Activated CD8-positive, alpha-beta T cell treated with anti-CD3 and anti-CD28 coated beads, Interleukin-2, amount 10 ng/mL, durations not matched to agents 7 days and 5 days (primary cell): Measurements from ENCODE around the gene LRBA. TPM values are rescaled to one million over a fixed set of nuclear protein-coding genes. Genes with fewer than 3 reads are reported as not detected.

Source experiments
- ATAC-seq: fragments of 150-1000 bp; cut with Tn5 transposase; one replicate; pipeline ENCODE4 v1.10.0; 2021; ENCODE audit warnings: moderate library complexity
- CTCF ChIA-PET: fragments of 350-600 bp; sonication (Branson Sonifier 250); formaldehyde crosslinking; loops from one replicate; lab custom pipeline; 2021; ENCODE audit warnings: antibody characterized with exemption; lab: Charles Lee
- POLR2A ChIA-PET: fragments of 350-600 bp; sonication (Branson Sonifier 250); formaldehyde crosslinking; loops from one replicate; lab custom pipeline; 2021; ENCODE audit warnings: antibody characterized with exemption; lab: Charles Lee
- DNase-seq: peaks from one replicate; pipeline ENCODE4 v3.0.0-alpha.2; 2020
- H3K27ac Mint-ChIP-seq: one replicate; pipeline ENCODE4 v1.8.0; 2021; ENCODE audit warnings: mild to moderate bottlenecking, mixed read lengths
- H3K27me3 Mint-ChIP-seq: one replicate; pipeline ENCODE4 v1.8.0; 2021; ENCODE audit warnings: low read depth, mixed read lengths
- H3K36me3 Mint-ChIP-seq: one replicate; pipeline ENCODE4 v1.8.0; 2021; ENCODE audit warnings: low read depth, mixed read lengths
- H3K4me1 Mint-ChIP-seq: one replicate; pipeline ENCODE4 v1.8.0; 2021; ENCODE audit warnings: low read depth, mixed read lengths
- H3K4me3 Mint-ChIP-seq: one replicate; pipeline ENCODE4 v1.8.0; 2021; ENCODE audit warnings: mild to moderate bottlenecking, mixed read lengths
- H3K9me3 Mint-ChIP-seq: one replicate; pipeline ENCODE4 v1.8.0; 2022; ENCODE audit warnings: mixed read lengths; ENCODE audit not compliant: insufficient read depth
- total RNA-seq, 2 experiments: library from RNA; stranded (reverse); gene quantifications; one replicate each; pipeline ENCODE4 v1.2.3, GENCODE V29; 2021

Gene LRBA
- total RNA-seq, 2 experiments from 2014 or later: 43.3 to 44.5 TPM

DNA sequence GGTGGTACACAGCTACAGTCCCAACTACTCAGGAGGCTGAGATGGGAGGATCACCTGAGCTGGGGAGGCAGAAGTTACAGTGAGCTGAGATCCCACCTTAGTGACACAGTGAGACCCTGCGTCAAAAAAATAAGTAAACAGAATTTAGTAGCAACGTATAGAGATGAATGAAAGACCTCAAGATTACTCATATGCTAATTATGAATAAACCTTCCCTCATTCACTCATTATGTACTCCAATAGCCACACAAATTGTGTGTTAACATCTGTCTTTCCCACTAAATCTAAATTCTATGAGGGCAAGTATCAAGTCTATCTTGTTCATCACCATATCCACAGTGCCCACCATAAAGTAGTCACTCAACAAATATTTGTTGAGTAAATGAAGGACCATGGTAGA lies 111.5 kb downstream of the LRBA start:
- POLR2A ChIA-PET: no interaction called here
- CTCF ChIA-PET: interaction anchor here (0.6 kb wide), 1 partner anchor 537 kb away, joined by 6 read pairs; no protein-coding TSS in a partner anchor
- H3K36me3 Mint-ChIP-seq: peaks cover 67% of the 10 kb centered on the region
- no peak for DNase-seq
- H3K27me3 Mint-ChIP-seq: no peaks in the 10 kb centered on the region
- H3K4me1 Mint-ChIP-seq: peaks cover 5% of the 10 kb centered on the region
- H3K27ac Mint-ChIP-seq: no peak overlapping the region
- H3K9me3 Mint-ChIP-seq: no peaks in the 10 kb centered on the region
- ATAC-seq: no peak
- H3K4me3 Mint-ChIP-seq: no peak overlapping the region

DNA sequence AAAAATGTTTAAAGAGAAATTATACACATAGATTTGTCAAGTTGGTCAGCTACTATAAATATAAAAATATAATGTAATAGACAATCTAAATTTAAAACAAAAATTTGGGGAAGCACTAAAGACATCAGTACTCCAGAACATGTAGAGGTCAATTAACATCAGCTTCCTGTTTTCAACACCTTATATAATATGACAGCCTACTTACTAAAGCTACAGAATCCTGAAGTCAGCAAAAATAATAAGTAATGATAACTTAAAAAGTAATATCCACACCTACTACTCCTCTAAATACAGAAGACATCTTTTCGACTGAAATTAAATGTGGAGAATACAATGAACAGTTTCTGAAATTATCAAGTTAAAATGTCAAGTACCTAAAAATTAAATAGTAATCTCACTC lies 118.6 kb downstream of the LRBA start:
- H3K4me1 Mint-ChIP-seq: no peaks in the 10 kb centered on the region
- POLR2A ChIA-PET: no interaction called here
- no peaks in the 10 kb centered on the region for H3K27me3 Mint-ChIP-seq
- H3K4me3 Mint-ChIP-seq: no peak overlapping the region
- peaks cover 42% of the 10 kb centered on the region for H3K36me3 Mint-ChIP-seq
- CTCF ChIA-PET: interaction anchor here (1.6 kb wide), 1 partner anchor 30 kb away, joined by 5 read pairs; no protein-coding TSS in a partner anchor
- no peak for ATAC-seq
- no peak overlapping the region for H3K27ac Mint-ChIP-seq
- no peak for DNase-seq
- no peaks in the 10 kb centered on the region for H3K9me3 Mint-ChIP-seq

DNA sequence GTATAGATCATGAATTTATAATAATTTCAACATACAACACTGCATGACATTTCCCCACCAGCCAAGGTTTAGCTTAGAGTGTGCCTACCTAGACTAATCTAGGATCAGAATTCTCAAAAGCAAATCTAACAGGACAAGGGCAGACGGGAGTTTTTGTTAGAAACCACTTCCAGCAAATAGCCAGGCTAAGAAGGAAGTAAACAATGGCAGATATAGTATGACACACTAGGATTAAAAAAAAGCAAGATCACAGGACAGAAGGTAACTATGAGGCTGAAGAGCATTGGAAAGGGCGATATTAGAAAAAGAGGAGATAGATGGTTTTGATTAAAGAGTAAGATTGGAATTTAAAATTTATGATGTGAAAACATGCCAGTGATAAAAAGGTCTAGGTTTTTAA lies 124.8 kb downstream of the LRBA start:
- ATAC-seq (no peak), DNase-seq (no peak)
- POLR2A ChIA-PET: no interaction called here
- Mint-ChIP-seq H3K36me3 (peaks cover 38% of the 10 kb centered on the region), H3K4me1 (peaks cover 15% of the 10 kb centered on the region), H3K4me3 (no peak overlapping the region), H3K27ac (no peak overlapping the region), H3K9me3 (no peaks in the 10 kb centered on the region), H3K27me3 (no peaks in the 10 kb centered on the region)
- CTCF ChIA-PET: no interaction called here

DNA sequence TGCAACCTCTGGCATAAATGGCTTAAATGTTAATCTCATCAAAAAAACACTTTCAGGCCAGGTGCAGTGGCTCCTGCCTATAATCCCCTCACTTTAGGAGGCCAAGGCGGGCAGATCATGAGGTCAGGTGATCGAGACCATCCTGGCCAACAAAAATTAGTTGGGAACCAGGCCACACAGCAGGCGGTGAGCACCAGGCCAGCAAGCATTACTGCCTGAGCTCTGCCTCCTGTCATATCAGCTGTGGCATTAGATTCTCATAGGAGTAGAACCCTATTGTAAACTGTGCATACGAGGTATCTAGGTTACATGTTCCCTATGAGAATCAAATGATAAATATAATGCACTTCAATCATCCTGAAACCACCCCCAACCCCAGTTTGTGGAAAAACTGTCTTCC lies 125.8 kb downstream of the LRBA start:
- ATAC-seq: no peak

DNA sequence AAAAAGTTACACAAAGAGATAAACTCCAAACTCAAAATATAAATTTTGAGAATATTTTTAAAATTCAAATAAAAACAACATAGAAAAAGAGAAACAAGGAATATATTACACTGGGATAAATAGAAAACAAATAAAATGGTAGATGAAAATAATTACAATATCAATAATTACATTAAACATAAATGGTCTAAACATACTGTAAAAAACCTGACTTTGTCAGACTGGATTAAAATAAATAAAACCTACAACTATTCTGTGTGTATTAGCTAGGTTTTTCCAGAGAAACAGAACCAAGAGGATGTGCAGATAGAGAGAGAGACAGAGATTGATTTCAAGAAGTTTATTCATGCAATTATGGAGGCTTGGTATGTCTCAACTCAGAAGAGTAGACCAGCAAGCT lies 126.5 kb downstream of the LRBA start:
- CTCF ChIA-PET: no interaction called here
- H3K4me1 Mint-ChIP-seq: peaks cover 15% of the 10 kb centered on the region

More for the DNA sequence above, 125.8 kb downstream of the LRBA start:
- ChIA-PET POLR2A (no interaction called here), CTCF (no interaction called here)
- DNase-seq: no peak
- H3K27ac Mint-ChIP-seq: no peak overlapping the region
- peaks cover 37% of the 10 kb centered on the region for H3K36me3 Mint-ChIP-seq
- H3K27me3 Mint-ChIP-seq: no peaks in the 10 kb centered on the region
- H3K4me1 Mint-ChIP-seq: peaks cover 15% of the 10 kb centered on the region
- no peak overlapping the region for H3K4me3 Mint-ChIP-seq
- no peaks in the 10 kb centered on the region for H3K9me3 Mint-ChIP-seq

DNA sequence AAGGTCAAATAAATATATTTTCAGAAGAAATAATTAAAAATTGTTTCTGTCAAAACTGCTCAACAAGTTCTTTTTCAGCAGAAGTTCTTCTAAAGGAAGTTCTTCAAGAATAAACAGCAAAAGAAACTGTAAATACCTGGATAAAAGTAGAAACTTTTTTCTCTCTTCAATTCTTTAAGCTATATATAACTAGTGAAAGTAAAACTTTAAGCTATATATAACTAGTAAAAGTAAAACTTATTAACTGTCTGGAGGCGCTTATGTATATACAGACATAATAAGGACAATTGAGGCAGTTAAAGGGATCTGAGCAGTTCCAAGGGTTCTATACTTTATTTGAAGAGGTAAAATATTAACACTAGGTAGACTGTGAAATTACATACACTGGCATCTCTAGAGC lies 126.9 kb downstream of the LRBA start:
- POLR2A ChIA-PET: no interaction called here
- DNase-seq (no peak), ATAC-seq (no peak)
- Mint-ChIP-seq H3K27me3 (no peaks in the 10 kb centered on the region), H3K9me3 (no peaks in the 10 kb centered on the region), H3K4me3 (no peak overlapping the region), H3K4me1 (peaks cover 15% of the 10 kb centered on the region), H3K27ac (no peak overlapping the region), H3K36me3 (peaks cover 33% of the 10 kb centered on the region)
- CTCF ChIA-PET: interaction anchor here (1.1 kb wide), 1 partner anchor 21 kb away, joined by 3 read pairs; no protein-coding TSS in a partner anchor

More for the DNA sequence above, 126.5 kb downstream of the LRBA start:
- no peaks in the 10 kb centered on the region for H3K27me3 Mint-ChIP-seq
- peaks cover 36% of the 10 kb centered on the region for H3K36me3 Mint-ChIP-seq
- no peak overlapping the region for H3K27ac Mint-ChIP-seq
- DNase-seq: no peak
- POLR2A ChIA-PET: no interaction called here
- no peak overlapping the region for H3K4me3 Mint-ChIP-seq
- no peaks in the 10 kb centered on the region for H3K9me3 Mint-ChIP-seq
- no peak for ATAC-seq

DNA sequence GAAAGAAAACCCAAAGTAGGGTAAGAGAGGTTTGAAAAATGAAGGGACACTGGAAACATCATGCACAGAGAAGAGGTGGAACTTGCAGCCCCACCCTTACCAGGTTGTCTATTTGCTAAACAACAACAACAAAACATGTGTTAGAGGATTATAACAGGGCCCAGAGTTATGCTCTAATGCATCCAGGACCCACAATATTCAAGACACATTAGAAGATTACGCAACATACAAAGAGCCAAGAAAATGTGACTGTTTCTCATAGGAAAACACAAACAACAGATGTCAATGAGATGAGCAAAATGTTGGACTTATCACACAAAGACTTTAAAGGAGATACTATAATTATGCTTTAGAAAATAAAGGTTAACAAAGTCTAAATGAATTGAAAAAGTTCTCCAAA lies 128.5 kb downstream of the LRBA start:
- H3K9me3 Mint-ChIP-seq: no peaks in the 10 kb centered on the region
- H3K4me3 Mint-ChIP-seq: no peak overlapping the region
- H3K27me3 Mint-ChIP-seq: no peaks in the 10 kb centered on the region
- ChIA-PET CTCF (no interaction called here), POLR2A (no interaction called here)
- no peak for ATAC-seq
- H3K4me1 Mint-ChIP-seq: peaks cover 15% of the 10 kb centered on the region
- no peak for DNase-seq
- peaks cover 30% of the 10 kb centered on the region for H3K36me3 Mint-ChIP-seq
- no peak overlapping the region for H3K27ac Mint-ChIP-seq

DNA sequence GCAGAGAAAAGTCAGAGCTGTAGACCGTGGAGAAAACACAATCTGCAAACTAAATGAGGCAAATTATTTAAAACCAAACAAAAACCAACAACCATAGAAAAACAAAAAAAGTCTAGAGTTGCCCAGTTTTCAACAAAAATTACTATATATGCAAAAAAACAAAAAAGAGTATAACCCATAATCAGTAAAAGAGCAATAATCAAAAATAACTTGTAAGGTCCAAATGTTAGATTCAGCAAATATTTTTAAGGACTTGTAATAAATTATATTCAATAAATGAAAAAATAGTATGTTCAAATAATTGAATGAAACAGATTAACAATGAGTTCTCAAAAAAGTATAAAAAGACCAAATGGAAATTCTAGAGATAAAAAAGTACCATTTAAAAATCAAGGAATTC lies 130.5 kb downstream of the LRBA start:
- Mint-ChIP-seq H3K9me3 (no peaks in the 10 kb centered on the region), H3K27me3 (no peaks in the 10 kb centered on the region), H3K4me1 (peaks cover 7% of the 10 kb centered on the region), H3K36me3 (peaks cover 42% of the 10 kb centered on the region), H3K4me3 (no peak overlapping the region), H3K27ac (no peak overlapping the region)
- no peak for DNase-seq
- POLR2A ChIA-PET: no interaction called here
- CTCF ChIA-PET: no interaction called here
- ATAC-seq: no peak

DNA sequence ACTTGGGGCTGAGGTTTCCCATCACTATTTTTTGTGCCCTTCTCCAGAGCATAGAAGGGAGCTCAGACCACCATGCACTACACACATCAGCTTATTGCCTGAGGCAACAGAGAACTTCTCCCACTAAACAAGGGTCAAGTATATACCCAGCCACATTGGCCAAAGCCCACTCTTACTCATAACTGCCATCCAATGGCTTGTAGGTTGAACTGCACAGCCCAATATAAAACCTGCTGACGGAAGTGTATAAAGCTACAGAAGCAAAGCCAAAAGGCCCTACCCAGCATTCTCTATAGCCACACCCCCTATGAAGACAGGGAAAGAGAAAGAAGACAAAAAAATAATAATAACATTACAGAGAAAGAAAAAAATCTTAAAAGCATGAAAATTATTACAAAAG lies 139.7 kb downstream of the LRBA start:
- peaks cover 12% of the 10 kb centered on the region for H3K9me3 Mint-ChIP-seq

DNA sequence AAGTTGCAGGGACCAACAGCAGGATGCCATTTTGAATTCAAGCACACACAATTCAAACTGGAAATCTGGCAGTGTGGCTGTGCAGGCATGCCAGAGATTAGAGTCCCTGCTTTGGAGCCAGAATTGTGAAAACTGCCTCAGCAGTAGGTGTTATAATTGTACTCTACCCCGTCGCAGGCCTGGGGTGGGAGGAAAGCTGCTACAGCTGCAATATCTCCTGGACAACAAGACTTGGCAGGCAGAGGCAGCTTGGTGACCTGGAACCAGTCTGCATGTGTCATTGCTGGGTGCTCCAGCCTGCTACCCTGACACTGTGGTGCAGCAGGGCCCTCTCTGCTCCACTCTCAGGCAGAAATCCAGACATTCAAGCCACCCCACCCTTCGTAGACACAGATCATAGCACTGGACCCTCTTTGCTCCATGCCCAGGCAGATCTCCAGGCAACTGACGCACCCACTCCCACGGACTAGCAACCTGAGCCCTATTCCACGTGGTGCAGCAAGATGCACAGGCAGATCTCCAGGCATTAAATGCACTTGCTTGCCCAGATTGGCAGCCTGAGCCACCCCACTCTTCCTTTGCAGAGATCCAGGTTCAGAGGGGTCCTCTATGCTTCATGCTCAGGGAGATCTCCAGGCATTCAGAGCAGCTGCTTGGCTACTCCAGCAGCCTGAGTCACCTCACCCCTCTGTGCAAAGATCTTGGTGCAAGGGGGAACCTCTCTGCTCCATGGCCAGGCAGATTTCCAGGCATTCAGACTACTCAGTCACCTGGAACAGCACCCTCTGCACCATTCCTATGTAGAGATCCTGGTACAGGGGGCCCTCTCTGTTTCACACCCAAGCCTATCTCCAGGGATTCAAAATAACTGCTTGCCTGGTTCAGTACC lies 140.5 kb downstream of the LRBA start:
- Mint-ChIP-seq H3K27ac (no peak overlapping the region), H3K9me3 (peaks cover 12% of the 10 kb centered on the region), H3K4me1 (no peaks in the 10 kb centered on the region), H3K4me3 (no peak overlapping the region), H3K36me3 (peaks cover 39% of the 10 kb centered on the region), H3K27me3 (no peaks in the 10 kb centered on the region)
- ChIA-PET CTCF (no interaction called here), POLR2A (no interaction called here)
- no peak for ATAC-seq
- DNase-seq: no peak

More for the DNA sequence above, 139.7 kb downstream of the LRBA start:
- ChIA-PET POLR2A (interaction anchor here (0.6 kb wide), 1 partner anchor 591 kb away, joined by 3 read pairs; no protein-coding TSS in a partner anchor), CTCF (no interaction called here)
- peaks cover 46% of the 10 kb centered on the region for H3K36me3 Mint-ChIP-seq
- H3K27ac Mint-ChIP-seq: no peak overlapping the region
- H3K4me3 Mint-ChIP-seq: no peak overlapping the region
- no peak for DNase-seq
- no peak for ATAC-seq
- H3K27me3 Mint-ChIP-seq: no peaks in the 10 kb centered on the region
- H3K4me1 Mint-ChIP-seq: no peaks in the 10 kb centered on the region

DNA sequence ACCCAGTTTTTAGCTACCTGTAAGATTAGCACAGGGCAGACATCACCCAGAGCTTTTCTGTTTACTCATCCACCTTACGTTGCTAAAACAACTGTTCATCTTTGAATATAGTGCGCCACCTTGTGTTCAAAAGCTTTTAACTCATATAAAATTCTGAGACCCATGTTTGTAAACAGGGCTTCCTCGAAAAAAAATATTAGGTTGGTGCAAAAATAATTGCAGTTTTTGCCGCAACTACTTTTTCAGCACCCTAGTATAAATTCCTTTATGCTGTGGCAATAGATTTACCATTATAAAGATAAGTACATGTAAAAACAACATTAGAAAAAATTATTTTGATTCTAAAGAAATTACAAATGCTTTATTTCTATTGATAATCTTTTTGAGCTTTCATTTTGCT lies 147.9 kb downstream of the LRBA start:
- no peaks in the 10 kb centered on the region for H3K27me3 Mint-ChIP-seq
- H3K27ac Mint-ChIP-seq: no peak overlapping the region
- ATAC-seq: peak; percentile 79
- ChIA-PET CTCF (interaction anchor here (0.6 to 4.7 kb wide), 35 partner anchors 9 to 890 kb away, joined by 3 to 48 read pairs (median 3); no protein-coding TSS in a partner anchor), POLR2A (no interaction called here)
- H3K4me3 Mint-ChIP-seq: no peak overlapping the region
- peak; percentile 58 for DNase-seq
- no peaks in the 10 kb centered on the region for H3K9me3 Mint-ChIP-seq
- H3K36me3 Mint-ChIP-seq: peaks cover 2% of the 10 kb centered on the region
- H3K4me1 Mint-ChIP-seq: no peaks in the 10 kb centered on the region

DNA sequence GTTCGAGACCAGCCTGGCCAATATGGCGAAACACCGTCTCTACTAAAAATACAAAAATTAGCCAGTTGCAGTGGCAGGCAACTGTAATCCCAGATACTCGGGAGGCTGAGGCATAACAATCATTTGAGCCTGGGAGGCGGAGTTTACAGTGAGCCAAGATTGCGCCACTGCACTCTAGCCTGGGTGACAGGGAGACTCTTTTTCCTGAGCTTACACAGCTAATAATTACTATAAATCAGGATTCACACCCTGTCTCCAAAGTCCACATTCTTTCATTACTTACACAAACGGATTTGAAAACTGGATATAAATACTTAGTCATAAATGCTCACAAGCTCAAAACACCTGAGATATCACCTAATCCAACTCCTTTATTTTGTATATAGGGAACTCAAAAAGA lies 151.6 kb downstream of the LRBA start:
- no peak for DNase-seq
- CTCF ChIA-PET: interaction anchor here (1.0 kb wide), 1 partner anchor 35 kb away, joined by 3 read pairs; no protein-coding TSS in a partner anchor
- peaks cover 4% of the 10 kb centered on the region for H3K36me3 Mint-ChIP-seq
- no peak for ATAC-seq
- H3K9me3 Mint-ChIP-seq: no peaks in the 10 kb centered on the region
- no peak overlapping the region for H3K4me3 Mint-ChIP-seq
- H3K27ac Mint-ChIP-seq: no peak overlapping the region
- POLR2A ChIA-PET: no interaction called here
- no peaks in the 10 kb centered on the region for H3K4me1 Mint-ChIP-seq
- H3K27me3 Mint-ChIP-seq: no peaks in the 10 kb centered on the region
